B cell (primary cell): ENCODE results near the gene TPSG1. TPM values are rescaled to one million over a fixed set of nuclear protein-coding genes. Genes with fewer than 3 reads are reported as not detected.

Experiments used
- ATAC-seq: fragments of 200-7000 bp; cut with Tn5 transposase; one replicate; pipeline ENCODE4 v1.10.0; 2021; ENCODE audit warnings: low read depth, mild to moderate bottlenecking, moderate number of reproducible peaks, moderate library complexity
- CTCF ChIA-PET: fragments of 350-600 bp; sonication (Branson Sonifier 250); formaldehyde crosslinking; loops from one replicate; lab custom pipeline; 2021; ENCODE audit warnings: antibody characterized with exemption, inconsistent platforms; lab: Charles Lee
- POLR2A ChIA-PET: fragments of 350-600 bp; sonication (Branson Sonifier 250); formaldehyde crosslinking; loops from one replicate; lab custom pipeline; 2021; ENCODE audit warnings: antibody characterized with exemption; lab: Charles Lee
- DNase-seq: peaks from one replicate; pipeline ENCODE4 v3.0.0; 2013
- H2AFZ ChIP-seq: 2 replicates; pipeline ENCODE4 v1.6.1; 2012; ENCODE audit warnings: mild to moderate bottlenecking, low read depth, low read length; ENCODE audit not compliant: insufficient read depth, poor library complexity, severe bottlenecking
- H3K27ac ChIP-seq, 2 donors: 1 replicate in 1 of 2; 2 replicates in 1 of 2; pipeline ENCODE4 v1.5.1; 2012 to 2013; ENCODE audit warnings: low read length in 2 of 2, mild to moderate bottlenecking in 2 of 2, moderate library complexity in 1 of 2
- H3K27me3 ChIP-seq, 4 experiments: fragments of 200-600 bp in 1 of 4; sonication (generic) in 1 of 4; replicated peaks in 1 of 4; 1 replicate in 2 of 4; 2 replicates in 2 of 4; pipeline versions ENCODE4 v1.6.1 to v1.7.0; 2013 to 2016; ENCODE audit warnings: low read length in 3 of 4, mild to moderate bottlenecking in 2 of 4, mixed read lengths in 1 of 4, moderate library complexity in 1 of 4; ENCODE audit not compliant: insufficient read depth in 4 of 4, control insufficient read depth in 3 of 4; ENCODE audit errors: control extremely low read depth in 1 of 4
- H3K36me3 ChIP-seq, 2 experiments: replicated peaks in 1 of 2; 1 replicate in 1 of 2; 2 replicates in 1 of 2; pipeline versions ENCODE4 v1.6.1 to v1.7.1; 2013; ENCODE audit warnings: low read length in 1 of 2; ENCODE audit not compliant: insufficient read depth in 2 of 2, control insufficient read depth in 1 of 2; ENCODE audit errors: control extremely low read depth in 1 of 2, extremely low read depth in 1 of 2
- H3K4me1 ChIP-seq, 2 donors: fragments of 200-600 bp in 1 of 2; sonication (generic) in 1 of 2; 1 replicate in 1 of 2; 2 replicates in 1 of 2; pipeline versions ENCODE4 v1.5.1 to v1.6.1; 2013 to 2017; ENCODE audit warnings: low read length in 2 of 2; ENCODE audit not compliant: control insufficient read depth in 2 of 2, insufficient read depth in 2 of 2
- H3K4me2 ChIP-seq: replicated peaks from 2 replicates; pipeline ENCODE3; 2012; ENCODE audit warnings: mild to moderate bottlenecking, low read depth, low read length; ENCODE audit not compliant: poor library complexity, severe bottlenecking
- H3K4me3 ChIP-seq, 5 experiments: fragments of 200-600 bp in 1 of 5; sonication (generic) in 1 of 5; 1 replicate in 3 of 5; 2 replicates in 2 of 5; pipeline versions ENCODE4 v1.5.1 to v1.7.0; 2011 to 2016; ENCODE audit warnings: low read length in 4 of 5, mild to moderate bottlenecking in 4 of 5, low read depth in 2 of 5, control low read depth in 1 of 5, moderate library complexity in 1 of 5; ENCODE audit not compliant: insufficient read depth in 1 of 5; ENCODE audit errors: control extremely low read depth in 1 of 5, extremely low read depth in 1 of 5
- H3K79me2 ChIP-seq: fragments of 200-600 bp; sonication (generic); one replicate; pipeline ENCODE4 v1.6.0; 2016; ENCODE audit warnings: low read length; ENCODE audit not compliant: control insufficient read depth, insufficient read depth
- H3K9ac ChIP-seq: fragments of 200-600 bp; sonication (generic); 2 replicates; pipeline ENCODE4 v1.6.1; 2017; ENCODE audit warnings: mild to moderate bottlenecking, low read length, moderate library complexity
- H3K9me3 ChIP-seq, 3 donors: one replicate each; pipeline versions ENCODE4 v1.6.1 to v1.7.1; 2013; ENCODE audit warnings: low read length in 2 of 3; ENCODE audit not compliant: control insufficient read depth in 2 of 3, insufficient read depth in 1 of 3; ENCODE audit errors: control extremely low read depth in 1 of 3
- H4K20me1 ChIP-seq: 2 replicates; pipeline ENCODE4 v1.6.0; 2012; ENCODE audit warnings: mild to moderate bottlenecking, low read length; ENCODE audit not compliant: insufficient read depth, control insufficient read depth, poor library complexity, severe bottlenecking
- H3K27ac Mint-ChIP-seq: one replicate; pipeline ENCODE4 v1.8.0; 2021; ENCODE audit warnings: mixed read lengths
- H3K27me3 Mint-ChIP-seq: one replicate; pipeline ENCODE4 v1.8.0; 2021; ENCODE audit warnings: mixed read lengths
- H3K4me1 Mint-ChIP-seq: one replicate; pipeline ENCODE4 v1.8.0; 2021; ENCODE audit warnings: mixed read lengths
- H3K4me3 Mint-ChIP-seq: one replicate; pipeline ENCODE4 v1.8.0; 2021; ENCODE audit warnings: mixed read lengths
- H3K9me3 Mint-ChIP-seq: one replicate; pipeline ENCODE4 v1.8.0; 2022; ENCODE audit warnings: mixed read lengths; ENCODE audit not compliant: insufficient read depth
- CTCF ChIP-seq: fragments of 200-600 bp; IDR thresholded peaks from one replicate; pipeline ENCODE4 v1.8.0; 2022; ENCODE audit warnings: antibody characterized with exemption, mild to moderate bottlenecking
- EZH2 ChIP-seq: IDR thresholded peaks from 2 replicates; pipeline ENCODE4 v1.6.1; 2012; ENCODE audit warnings: borderline replicate concordance, low read depth, mild to moderate bottlenecking, moderate library complexity, low read length; ENCODE audit not compliant: insufficient read depth, poor library complexity, severe bottlenecking
- WGBS: methylation state at CpG from one replicate; pipeline ENCODE4 v1.1.5; 2013; ENCODE audit warnings: missing lambda C conversion rate; ENCODE audit not compliant: insufficient coverage; 5-methylcytosine and 5-hydroxymethylcytosine counted together
- intact Hi-C: fragments of 100-400 bp; cut with micrococcal nuclease; formaldehyde crosslinking; loops from one replicate; pipeline ENCODE4 v1.10.0; 2022
- polyA plus RNA-seq: library from polyadenylated mRNA; depleted of rRNA; stranded (reverse); fragments of >200 nt; gene quantifications from 2 replicates; pipeline ENCODE4 v1.2.3, GENCODE V29; 2012
- total RNA-seq, 2 donors: library from RNA; stranded (reverse); fragments of 120-200 nt in 1 of 2; gene quantifications; 1 replicate in 1 of 2; 2 replicates in 1 of 2; pipeline versions ENCODE4 v1.2.3 to v1.2.4, GENCODE V29; 2013 to 2022

TPSG1 gene
- total and polyA plus RNA-seq, 2 donors (not counting 1 experiment from before 2014, with no cell fraction given): not detected

DNA sequence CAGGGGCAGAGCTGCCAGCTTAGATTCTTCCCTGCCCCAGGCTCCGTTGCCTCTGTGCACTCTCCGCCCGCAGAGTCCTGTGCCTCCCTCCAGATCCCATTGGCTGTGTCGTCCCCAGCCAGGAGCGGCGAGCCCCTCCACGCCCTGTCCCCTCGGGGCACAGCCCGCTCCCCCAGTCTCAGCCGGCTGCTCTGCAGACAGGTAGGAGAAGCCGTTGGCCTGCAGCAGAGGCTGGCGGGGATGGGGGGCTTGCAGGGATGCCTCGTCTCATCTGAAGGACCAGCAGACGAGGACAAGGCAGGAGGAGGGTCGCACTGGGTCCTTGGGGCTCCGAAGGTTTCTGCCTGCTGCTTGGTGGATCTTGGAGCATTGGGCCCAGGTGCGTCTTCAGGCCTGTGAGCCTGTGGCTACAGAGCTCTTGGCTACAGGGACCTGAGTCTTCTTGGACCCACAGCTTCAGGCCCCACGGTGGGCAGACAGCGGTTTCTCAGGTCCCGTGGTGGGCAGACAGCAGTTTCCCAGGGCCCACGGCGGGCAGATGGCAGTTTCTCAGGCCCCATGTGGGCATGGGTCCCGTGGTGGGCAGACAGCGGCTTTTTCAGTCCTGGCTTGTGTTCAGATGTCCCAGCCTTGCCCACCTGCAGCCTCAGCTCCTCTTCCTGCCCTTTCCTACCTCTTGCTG, 6.0 kb downstream of the TPSG1 start:
- Mint-ChIP-seq H3K4me1 (no peaks in the 10 kb centered on the region), H3K9me3 (no peaks in the 10 kb centered on the region), H3K27ac (no peak overlapping the region), H3K27me3 (no peaks in the 10 kb centered on the region), H3K4me3 (no peak overlapping the region)
- no peaks in the 10 kb centered on the region for H3K79me2 ChIP-seq
- whole genome bisulfite sequencing: 84% methylated on average over 24 of the region's 24 CpGs
- H3K36me3 ChIP-seq: no peaks in the 10 kb centered on the region
- H3K4me1 ChIP-seq: no peaks in the 10 kb centered on the region
- TF ChIP-seq EZH2 (no peak), CTCF (no peak)
- no peak overlapping the region for H3K4me3 ChIP-seq
- DNase-seq: no peak
- H3K27ac ChIP-seq: no peak overlapping the region
- ChIA-PET POLR2A (no interaction called here), CTCF (no interaction called here)
- intact Hi-C loops: no loop called here
- no peak for ATAC-seq
- H4K20me1 ChIP-seq: no peaks in the 10 kb centered on the region
- H2AFZ ChIP-seq: no peak overlapping the region
- H3K4me2 ChIP-seq: no peak overlapping the region
- H3K27me3 ChIP-seq: no peaks in the 10 kb centered on the region
- H3K9me3 ChIP-seq: no peaks in the 10 kb centered on the region
- H3K9ac ChIP-seq: no peak overlapping the region

GRCh38 chr16:1218061-1218929, 6.8 kb downstream of the TPSG1 start:
- no peak overlapping the region for H3K4me3 ChIP-seq
- H4K20me1 ChIP-seq: no peaks in the 10 kb centered on the region
- POLR2A ChIA-PET: no interaction called here
- H3K79me2 ChIP-seq: no peaks in the 10 kb centered on the region
- no peak overlapping the region for H3K4me2 ChIP-seq
- no peaks in the 10 kb centered on the region for H3K36me3 ChIP-seq
- CTCF ChIA-PET: no interaction called here
- Mint-ChIP-seq H3K4me1 (no peaks in the 10 kb centered on the region), H3K27ac (no peak overlapping the region), H3K9me3 (no peaks in the 10 kb centered on the region), H3K27me3 (no peaks in the 10 kb centered on the region), H3K4me3 (no peak overlapping the region)
- no peak overlapping the region for H2AFZ ChIP-seq
- no peak for ATAC-seq
- TF ChIP-seq CTCF (no peak), EZH2 (no peak)
- H3K4me1 ChIP-seq: no peaks in the 10 kb centered on the region
- no peak for DNase-seq
- 89% methylated on average over 48 of the region's 49 CpGs for WGBS
- H3K9me3 ChIP-seq: no peaks in the 10 kb centered on the region
- intact Hi-C loops: no loop called here
- no peaks in the 10 kb centered on the region for H3K27me3 ChIP-seq
- no peak overlapping the region for H3K9ac ChIP-seq
- no peak overlapping the region for H3K27ac ChIP-seq
